GM12873 (cell line): ENCODE results near the gene GRID1.

ENCODE experiments used
- CTCF ChIP-seq: IDR thresholded peaks from 2 replicates; pipeline ENCODE4 v1.5.1; 2012; ENCODE audit warnings: low read depth, mild to moderate bottlenecking, moderate library complexity, low read length, control low read depth; ENCODE audit not compliant: insufficient read depth; ENCODE audit errors: missing control alignments

The GRID1 gene

GRCh38 chr10:86258941-86259340, 107.7 kb downstream of the GRID1 start:
- no peak for TF ChIP-seq CTCF

- TF ChIP-seq CTCF = no peak
Observed at GRCh38 chr10:86258499-86258898, 108.1 kb downstream of the GRID1 start.

GRCh38 chr10:86257683-86258082, 108.9 kb downstream of the GRID1 start:
- no peak for TF ChIP-seq CTCF

DNA sequence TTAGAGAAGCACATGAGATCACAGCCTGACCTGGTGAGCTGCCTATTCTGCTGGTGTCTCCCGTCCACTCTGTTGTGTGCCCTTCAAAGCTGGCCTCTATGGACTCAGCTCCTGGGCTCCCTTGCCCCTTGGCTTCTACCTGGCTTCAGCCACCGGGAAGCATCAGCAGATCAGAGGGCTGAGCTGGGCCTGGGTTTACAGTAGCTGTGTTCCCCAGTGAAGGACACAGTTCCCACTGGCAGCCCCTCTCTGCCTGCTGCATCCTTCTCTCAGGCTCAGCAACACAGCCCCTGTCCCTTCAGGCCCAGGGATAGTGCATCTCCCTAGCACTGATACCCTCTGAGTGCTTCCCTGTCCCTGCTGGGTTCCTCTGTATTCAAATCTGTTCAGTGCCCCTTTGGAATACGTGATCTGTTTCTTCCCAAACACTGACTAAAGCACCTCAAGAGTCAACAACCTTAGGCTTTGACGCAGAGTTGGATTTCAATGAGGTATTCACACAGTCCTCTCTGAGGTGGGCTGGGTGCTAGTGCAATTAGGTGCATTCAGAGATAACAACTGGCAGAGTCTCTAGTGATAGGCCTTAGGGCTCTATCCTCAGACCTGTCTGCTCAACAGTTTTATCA, 109.8 kb downstream of the GRID1 start:
- TF ChIP-seq CTCF = no peak

DNA sequence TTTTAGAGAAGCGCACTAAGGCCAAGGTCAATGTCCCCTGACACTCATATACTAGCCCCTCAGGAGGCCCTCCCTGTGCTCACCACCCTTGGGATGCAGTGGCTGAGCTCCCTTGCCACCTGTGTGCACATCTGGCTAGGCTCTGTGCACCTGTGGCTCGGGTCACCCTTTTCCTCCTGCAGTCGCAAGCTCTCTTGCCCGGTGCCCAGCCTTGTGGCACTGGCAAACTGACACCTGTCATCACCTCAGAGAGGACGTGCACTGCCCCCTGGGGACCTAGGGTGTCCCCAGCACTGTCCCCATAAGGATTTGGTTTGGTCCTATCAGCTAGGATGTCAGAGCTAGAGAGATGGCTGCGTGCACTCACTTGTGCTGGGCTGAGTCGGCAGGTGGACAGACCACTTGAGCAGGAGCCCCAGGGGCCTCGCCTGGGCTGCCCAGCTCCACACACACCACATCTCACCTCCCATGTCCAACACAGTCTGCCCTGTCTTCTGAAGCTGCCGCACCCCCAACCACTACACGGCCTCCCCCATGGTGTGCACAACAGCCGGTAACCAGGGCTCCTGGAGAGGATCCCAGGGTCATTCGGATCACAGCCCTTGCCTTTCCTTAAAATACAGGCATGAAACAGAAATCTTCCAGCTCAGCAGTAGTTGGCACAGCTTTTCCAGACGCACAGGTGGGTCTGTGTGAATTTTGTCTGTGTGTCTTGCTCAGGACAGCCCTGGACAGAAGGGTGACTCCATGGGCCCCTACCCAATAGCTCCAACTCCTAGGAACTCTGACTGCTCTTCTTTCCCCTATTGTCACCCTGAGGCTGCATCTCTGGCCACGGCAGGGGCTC, 111.0 kb downstream of the GRID1 start:
- TF ChIP-seq CTCF = no peak

- no peak for TF ChIP-seq CTCF
Observed at GRCh38 chr10:86254526-86255174, 111.9 kb downstream of the GRID1 start.

GRCh38 chr10:86254081-86254480, 112.5 kb downstream of the GRID1 start:
- TF ChIP-seq CTCF = no peak
